ENCODE data around the gene DAZAP1.

DAZAP1 gene

DNA sequence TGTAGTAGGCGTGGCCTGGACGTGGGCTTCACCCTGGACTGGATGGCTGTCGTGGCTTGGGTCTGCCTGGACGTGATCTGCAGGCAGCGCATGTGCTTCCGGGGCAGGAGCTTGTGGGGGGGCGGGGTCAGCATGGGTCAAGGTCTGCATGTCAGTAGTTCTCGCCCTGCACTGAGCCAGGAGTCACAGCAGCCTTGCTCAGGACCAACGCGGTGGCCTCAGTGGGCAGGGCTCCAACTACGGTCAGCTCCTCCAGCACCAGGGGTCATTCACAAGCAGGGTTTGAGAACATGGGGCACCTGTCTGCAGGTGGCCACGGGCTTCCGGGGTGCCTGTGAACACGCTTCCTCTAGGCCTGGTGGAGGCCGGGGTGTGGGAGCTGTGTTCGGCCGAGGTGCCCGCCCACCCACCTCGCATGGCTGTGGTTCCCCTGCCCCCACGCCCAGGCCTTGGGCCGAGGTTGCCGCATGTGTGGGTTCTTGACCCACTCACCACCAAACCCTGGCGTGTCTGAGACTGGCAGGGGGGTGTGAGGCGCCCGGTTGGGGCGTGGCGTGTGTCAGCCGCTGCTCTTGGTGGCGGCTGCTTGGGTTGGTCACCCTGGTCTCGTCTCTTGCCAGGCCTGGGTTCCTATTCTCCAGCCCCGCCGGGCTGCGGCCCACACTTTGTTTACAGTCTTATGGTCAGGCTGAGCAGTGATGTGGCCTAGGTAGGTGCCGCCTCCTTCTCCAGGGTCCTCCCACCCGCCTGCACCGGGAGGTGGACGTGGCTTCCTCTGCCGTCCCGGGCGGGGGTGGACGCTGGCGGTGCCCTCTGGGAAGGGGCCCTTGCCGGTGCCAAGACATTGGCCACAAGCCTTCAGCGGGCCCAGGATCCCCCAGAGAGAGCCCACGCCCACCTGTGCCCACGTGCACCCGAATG, 26.0 kb downstream of the DAZAP1 start:
- Histone ChIP-seq H3K36me3 (ENCODE audit: insufficient read depth, insufficient read length, low read length) (peaks cover 64% of the 10 kb centered on the region), H3K9ac (ENCODE audit: insufficient read length, low read depth) (peak overlapping the region; percentile 21), H3K4me1 (ENCODE audit: insufficient read depth, insufficient read length) (peaks cover 21% of the 10 kb centered on the region), H3K4me3 (ENCODE audit: insufficient read length, low read depth) (no peak overlapping the region), H3K27me3 (ENCODE audit: insufficient read depth, insufficient read length) (no peaks in the 10 kb centered on the region), H3K9me3 (ENCODE audit: insufficient read depth, low read length) (no peaks in the 10 kb centered on the region)
- TF ChIP-seq YY1 (IDR thresholded peaks at IDR 0.05; ENCODE audit: insufficient read depth, insufficient read length), result no peak
- TF ChIP-seq ZNF274 (IDR thresholded peaks at IDR 0.05; ENCODE audit: low read depth, low read length), result no peak
- no peak for TF ChIP-seq SUZ12 (IDR thresholded peaks at IDR 0.05; ENCODE audit: extremely low read depth, insufficient read depth, insufficient read length)
- DNase-seq (ENCODE audit: low read depth, low spot score), result no peak

DNA sequence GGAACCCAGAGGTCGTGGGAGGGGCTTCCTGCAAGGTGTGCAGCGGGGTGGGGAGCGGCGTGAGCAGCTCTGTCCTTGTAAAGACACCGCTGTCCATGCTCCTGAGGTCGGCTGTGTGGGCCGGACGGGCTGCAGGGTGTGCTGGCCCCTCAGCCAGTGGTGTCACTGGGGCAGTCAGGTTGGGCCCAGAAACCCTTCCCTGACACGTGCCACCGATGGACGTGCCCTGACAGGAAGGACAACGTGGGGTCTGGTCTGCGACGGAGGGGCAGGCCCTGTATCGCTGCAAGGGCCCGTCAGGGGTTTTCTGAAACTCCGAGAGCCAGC, 26.6 kb downstream of the DAZAP1 start:
- H3K9ac ChIP-seq (ENCODE audit: insufficient read length, low read depth), result no peak overlapping the region
- H3K27me3 ChIP-seq (ENCODE audit: insufficient read depth, insufficient read length), result no peaks in the 10 kb centered on the region
- H3K9me3 ChIP-seq (ENCODE audit: insufficient read depth, low read length), result no peaks in the 10 kb centered on the region
- DNase-seq (ENCODE audit: low read depth, low spot score), result no peak
- no peak overlapping the region for H3K4me3 ChIP-seq (ENCODE audit: insufficient read length, low read depth)
- H3K4me1 ChIP-seq (ENCODE audit: insufficient read depth, insufficient read length), result peaks cover 18% of the 10 kb centered on the region
- TF ChIP-seq ZNF274 (IDR thresholded peaks at IDR 0.05; ENCODE audit: low read depth, low read length) (no peak), SUZ12 (IDR thresholded peaks at IDR 0.05; ENCODE audit: extremely low read depth, insufficient read depth, insufficient read length) (no peak), YY1 (IDR thresholded peaks at IDR 0.05; ENCODE audit: insufficient read depth, insufficient read length) (no peak)
- H3K36me3 ChIP-seq (ENCODE audit: insufficient read depth, insufficient read length, low read length), result peaks cover 62% of the 10 kb centered on the region

DNA sequence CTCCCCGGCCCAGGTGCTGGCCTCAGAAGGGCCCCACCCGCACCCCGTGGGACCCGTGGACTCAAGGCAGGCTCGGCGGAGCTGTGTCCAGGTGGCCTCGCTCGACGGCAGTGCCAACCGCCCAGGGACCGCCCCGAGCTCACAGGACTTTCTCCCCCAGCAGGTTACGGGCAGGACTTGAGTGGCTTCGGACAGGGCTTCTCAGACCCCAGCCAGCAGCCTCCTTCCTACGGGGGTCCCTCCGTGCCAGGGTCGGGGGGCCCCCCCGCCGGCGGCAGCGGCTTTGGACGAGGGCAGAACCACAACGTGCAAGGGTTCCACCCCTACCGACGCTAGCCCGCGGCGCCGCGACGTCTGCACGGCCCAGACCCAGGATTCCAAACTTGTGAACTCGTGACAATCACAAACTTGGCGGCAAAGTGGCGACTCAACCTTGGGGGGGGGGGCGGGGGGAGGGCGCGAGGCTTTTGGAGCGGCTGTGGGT, 27.2 kb downstream of the DAZAP1 start:
- TF ChIP-seq SUZ12 (IDR thresholded peaks at IDR 0.05; ENCODE audit: extremely low read depth, insufficient read depth, insufficient read length) (no peak), YY1 (IDR thresholded peaks at IDR 0.05; ENCODE audit: insufficient read depth, insufficient read length) (no peak), ZNF274 (IDR thresholded peaks at IDR 0.05; ENCODE audit: low read depth, low read length) (no peak)
- DNase-seq (ENCODE audit: low read depth, low spot score), result no peak
- Histone ChIP-seq H3K27me3 (ENCODE audit: insufficient read depth, insufficient read length) (no peaks in the 10 kb centered on the region), H3K4me1 (ENCODE audit: insufficient read depth, insufficient read length) (peaks cover 18% of the 10 kb centered on the region), H3K9me3 (ENCODE audit: insufficient read depth, low read length) (no peaks in the 10 kb centered on the region), H3K36me3 (ENCODE audit: insufficient read depth, insufficient read length, low read length) (peaks cover 62% of the 10 kb centered on the region), H3K4me3 (ENCODE audit: insufficient read length, low read depth) (no peak overlapping the region), H3K9ac (ENCODE audit: insufficient read length, low read depth) (no peak overlapping the region)

DNA sequence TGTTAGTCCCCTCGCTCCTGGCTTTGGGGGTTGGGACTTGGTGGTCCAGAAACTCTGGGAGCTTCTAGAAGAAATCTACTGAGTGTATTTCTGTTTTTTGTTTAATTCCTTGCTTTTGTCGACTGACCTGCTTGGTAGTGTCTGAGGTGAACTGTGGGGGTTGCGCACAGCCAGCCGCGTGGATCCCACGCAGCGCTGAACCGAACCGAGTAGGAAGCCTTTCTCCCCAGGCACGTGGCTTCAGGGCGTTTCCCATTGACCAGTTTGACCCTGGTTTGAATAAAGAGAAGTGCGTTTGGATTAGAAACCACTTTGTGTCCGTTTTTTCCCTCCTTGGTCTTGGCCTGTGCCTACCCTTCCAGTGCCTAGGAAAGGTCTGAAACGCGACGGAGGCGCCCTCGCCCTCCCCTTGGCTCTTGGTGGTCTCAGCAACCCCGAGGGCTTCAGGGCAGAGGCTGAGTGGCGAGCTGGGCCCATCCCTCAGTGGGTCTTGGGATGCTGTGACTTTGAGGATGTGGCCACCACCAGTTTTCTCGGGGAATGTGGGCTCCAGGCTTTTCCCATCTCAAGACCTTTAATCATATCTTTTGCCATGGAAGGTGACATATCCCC, 28.1 kb downstream of the DAZAP1 start:
- DNase-seq (ENCODE audit: low read depth, low spot score), result no peak
- H3K4me3 ChIP-seq (ENCODE audit: insufficient read length, low read depth), result no peak overlapping the region
- peak overlapping the region; percentile 63 for H3K9ac ChIP-seq (ENCODE audit: insufficient read length, low read depth)
- H3K36me3 ChIP-seq (ENCODE audit: insufficient read depth, insufficient read length, low read length), result peaks cover 62% of the 10 kb centered on the region
- H3K4me1 ChIP-seq (ENCODE audit: insufficient read depth, insufficient read length), result peaks cover 22% of the 10 kb centered on the region
- no peaks in the 10 kb centered on the region for H3K9me3 ChIP-seq (ENCODE audit: insufficient read depth, low read length)
- H3K27me3 ChIP-seq (ENCODE audit: insufficient read depth, insufficient read length), result no peaks in the 10 kb centered on the region
- TF ChIP-seq SUZ12 (IDR thresholded peaks at IDR 0.05; ENCODE audit: extremely low read depth, insufficient read depth, insufficient read length), result no peak
- no peak for TF ChIP-seq ZNF274 (IDR thresholded peaks at IDR 0.05; ENCODE audit: low read depth, low read length)
- TF ChIP-seq YY1 (IDR thresholded peaks at IDR 0.05; ENCODE audit: insufficient read depth, insufficient read length), result no peak

DNA sequence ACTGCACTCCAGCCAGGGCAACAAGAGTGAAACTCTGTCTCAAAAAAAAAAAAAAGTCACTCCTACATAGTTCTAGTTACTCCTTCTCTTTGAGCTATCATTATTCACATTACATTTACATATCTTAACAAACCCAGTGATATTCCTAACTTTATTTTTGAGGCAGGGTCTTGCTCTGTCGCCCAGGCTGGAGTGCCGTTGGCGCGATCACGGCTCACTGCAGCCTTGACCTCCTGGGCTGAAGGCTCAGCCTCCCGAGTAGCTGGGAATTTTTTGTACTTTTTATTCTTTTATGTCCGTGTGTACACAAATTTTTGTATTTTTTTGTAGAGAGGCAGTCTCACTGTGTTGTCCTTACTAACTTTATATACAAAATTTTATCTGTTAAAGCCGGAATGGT, 30.2 kb downstream of the DAZAP1 start:
- peak overlapping the region; percentile 99 for H3K9ac ChIP-seq (ENCODE audit: insufficient read length, low read depth)

DNA sequence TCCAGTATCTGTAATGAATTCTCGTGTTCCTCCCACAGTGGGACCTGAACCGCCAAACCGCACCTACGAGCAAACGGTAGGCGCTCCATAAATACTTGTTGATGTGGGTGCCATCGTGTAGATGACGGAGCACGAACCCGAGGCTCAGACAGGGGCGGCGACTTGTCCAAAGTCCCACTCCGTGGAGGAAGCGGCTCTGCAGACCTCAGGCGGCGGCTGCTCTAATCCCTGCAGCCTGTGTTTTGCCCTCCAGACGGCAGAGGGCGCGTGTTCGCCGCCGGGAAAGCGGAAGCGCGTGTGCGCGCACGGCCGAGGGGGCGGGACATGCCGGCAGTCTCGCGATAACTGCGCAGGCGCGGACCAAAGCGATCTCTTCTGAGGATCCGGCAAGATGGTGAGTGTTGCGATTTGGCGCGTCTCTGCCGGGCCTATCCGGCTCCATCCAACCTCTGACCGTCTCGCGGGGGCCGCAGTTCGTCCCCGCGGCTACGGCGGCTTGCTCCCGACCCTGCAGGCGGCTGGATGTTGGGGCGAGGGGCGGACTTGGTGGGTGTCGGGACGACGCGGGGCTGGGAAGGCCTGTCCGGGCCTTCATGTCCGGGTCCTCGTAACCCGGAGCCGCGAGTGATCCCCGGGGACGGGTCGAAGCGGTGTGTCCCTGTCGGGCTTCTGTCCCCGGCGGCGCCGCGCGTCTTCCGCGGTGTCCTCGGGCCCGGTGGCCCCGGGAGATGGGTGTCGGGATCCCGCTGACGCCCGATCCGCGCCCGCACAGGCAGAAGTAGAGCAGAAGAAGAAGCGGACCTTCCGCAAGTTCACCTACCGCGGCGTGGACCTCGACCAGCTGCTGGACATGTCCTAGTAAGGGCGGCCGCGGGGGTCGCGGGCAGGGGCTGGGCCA, 30.9 kb downstream of the DAZAP1 start, which contains the start of gene RPS15:
Gene RPS15 (plus strand): TSS at position 362 of the 898 bp plus-strand sequence. CDS start 30 bp downstream, at position 392.
- DNase-seq (ENCODE audit: low read depth, low spot score), result peak; percentile 95
- H3K4me3 ChIP-seq (ENCODE audit: insufficient read length, low read depth), result peak within 1 kb of the TSS; percentile 98
- H3K36me3 ChIP-seq (ENCODE audit: insufficient read depth, insufficient read length, low read length), result peaks cover 69% of the 10 kb centered on the region
- no peak for TF ChIP-seq YY1 (IDR thresholded peaks at IDR 0.05; ENCODE audit: insufficient read depth, insufficient read length)
- no peak for TF ChIP-seq SUZ12 (IDR thresholded peaks at IDR 0.05; ENCODE audit: extremely low read depth, insufficient read depth, insufficient read length)
- no peak for TF ChIP-seq ZNF274 (IDR thresholded peaks at IDR 0.05; ENCODE audit: low read depth, low read length)
- H3K9me3 ChIP-seq (ENCODE audit: insufficient read depth, low read length), result no peaks in the 10 kb centered on the region
- no peaks in the 10 kb centered on the region for H3K27me3 ChIP-seq (ENCODE audit: insufficient read depth, insufficient read length)
- H3K9ac ChIP-seq (ENCODE audit: insufficient read length, low read depth), result peak within 1 kb of the TSS; percentile 99
- peaks cover 30% of the 10 kb centered on the region for H3K4me1 ChIP-seq (ENCODE audit: insufficient read depth, insufficient read length)

More for the DNA sequence above, 30.2 kb downstream of the DAZAP1 start:
- H3K27me3 ChIP-seq (ENCODE audit: insufficient read depth, insufficient read length), result no peaks in the 10 kb centered on the region
- no peak for DNase-seq (ENCODE audit: low read depth, low spot score)
- H3K9me3 ChIP-seq (ENCODE audit: insufficient read depth, low read length), result no peaks in the 10 kb centered on the region
- peaks cover 70% of the 10 kb centered on the region for H3K36me3 ChIP-seq (ENCODE audit: insufficient read depth, insufficient read length, low read length)
- H3K4me1 ChIP-seq (ENCODE audit: insufficient read depth, insufficient read length), result peaks cover 36% of the 10 kb centered on the region
- TF ChIP-seq SUZ12 (IDR thresholded peaks at IDR 0.05; ENCODE audit: extremely low read depth, insufficient read depth, insufficient read length) (no peak), YY1 (IDR thresholded peaks at IDR 0.05; ENCODE audit: insufficient read depth, insufficient read length) (no peak), ZNF274 (IDR thresholded peaks at IDR 0.05; ENCODE audit: low read depth, low read length) (no peak)
- H3K4me3 ChIP-seq (ENCODE audit: insufficient read length, low read depth), result no peak overlapping the region
